WTC11 (cell line): ENCODE data around the gene ACY1. TPM values are rescaled to one million over a fixed set of nuclear protein-coding genes. Genes with fewer than 3 reads are reported as not detected.

Experiments
- ATAC-seq: fragments of 200-7000 bp; cut with Tn5 transposase; 2 replicates; pipeline ENCODE4 v1.10.0; 2021; ENCODE audit warnings: mild to moderate bottlenecking, moderate library complexity
- CTCF ChIA-PET: fragments of 300-600 bp; sonication (Branson Sonifier 250); formaldehyde crosslinking; loops from one replicate; lab custom pipeline; 2021; ENCODE audit warnings: antibody characterized with exemption; lab: Charles Lee
- POLR2A ChIA-PET: fragments of 350-600 bp; sonication (Branson Sonifier 250); formaldehyde crosslinking; loops from one replicate; lab custom pipeline; 2021; ENCODE audit warnings: antibody characterized with exemption; lab: Charles Lee
- DNase-seq: peaks from one replicate; pipeline ENCODE4 v3.0.0; 2021; ENCODE audit warnings: low spot score
- H3K27ac Mint-ChIP-seq: 2 replicates; pipeline ENCODE4 v1.8.0; 2021; ENCODE audit warnings: mixed read lengths
- H3K27me3 Mint-ChIP-seq: 2 replicates; pipeline ENCODE4 v1.8.0; 2021; ENCODE audit warnings: low read depth, mild to moderate bottlenecking, moderate library complexity, mixed read lengths
- H3K36me3 Mint-ChIP-seq: 2 replicates; pipeline ENCODE4 v1.8.0; 2021; ENCODE audit warnings: mixed read lengths
- H3K4me1 Mint-ChIP-seq: 2 replicates; pipeline ENCODE4 v1.8.0; 2022; ENCODE audit warnings: mixed read lengths
- H3K4me3 Mint-ChIP-seq: 2 replicates; pipeline ENCODE4 v1.8.0; 2021; ENCODE audit warnings: mild to moderate bottlenecking, moderate library complexity, mixed read lengths
- H3K9me3 Mint-ChIP-seq: 2 replicates; pipeline ENCODE4 v1.8.0; 2021; ENCODE audit warnings: mixed read lengths
- ATF1 ChIP-seq: sonication (generic); formaldehyde crosslinking; IDR thresholded peaks from 2 replicates; pipeline ENCODE4 v1.8.1; 2023; ENCODE audit warnings: mild to moderate bottlenecking, moderate library complexity, missing genetic modification reagents
- CBFB ChIP-seq: sonication (generic); formaldehyde crosslinking; IDR thresholded peaks from 2 replicates; pipeline ENCODE4 v1.8.1; 2022; ENCODE audit warnings: mild to moderate bottlenecking, low read depth, missing genetic modification reagents
- CDX4 ChIP-seq: fragments of 250-450 bp; sonication (Bioruptor Pico); IDR thresholded peaks from 2 replicates; pipeline ENCODE4 v1.9.0; 2021; ENCODE audit warnings: moderate library complexity, mild to moderate bottlenecking, inconsistent platforms, borderline replicate concordance
- ETV6 ChIP-seq: sonication (generic); formaldehyde crosslinking; IDR thresholded peaks from 2 replicates; pipeline ENCODE4 v1.8.1; 2022; ENCODE audit warnings: mild to moderate bottlenecking, missing genetic modification reagents
- FOXJ3 ChIP-seq: sonication (generic); formaldehyde crosslinking; IDR thresholded peaks from 2 replicates; pipeline ENCODE4 v1.9.0; 2021; ENCODE audit warnings: missing genetic modification reagents, mild to moderate bottlenecking, borderline replicate concordance
- FOXP1 ChIP-seq: sonication (generic); formaldehyde crosslinking; IDR thresholded peaks from 2 replicates; pipeline ENCODE4 v1.8.0; 2022; ENCODE audit warnings: missing genetic modification reagents, mild to moderate bottlenecking, moderate library complexity, borderline replicate concordance
- HMGA2 ChIP-seq: fragments of 250-450 bp; sonication (Bioruptor Pico); IDR thresholded peaks from 2 replicates; pipeline ENCODE4 v1.4.0; 2021; ENCODE audit warnings: mild to moderate bottlenecking, moderate library complexity
- MYBL2 ChIP-seq: sonication (generic); formaldehyde crosslinking; IDR thresholded peaks from 2 replicates; pipeline ENCODE4 v1.8.1; 2023; ENCODE audit warnings: mild to moderate bottlenecking, moderate library complexity, missing genetic modification reagents
- NR2C2 ChIP-seq: sonication (generic); formaldehyde crosslinking; IDR thresholded peaks from 2 replicates; pipeline ENCODE4 v1.8.0; 2022; ENCODE audit warnings: mild to moderate bottlenecking, missing genetic modification reagents
- NR3C1 ChIP-seq: sonication (generic); formaldehyde crosslinking; conservative IDR thresholded peaks from 2 replicates; pipeline ENCODE4 v1.8.1; 2023; ENCODE audit warnings: low read depth, mild to moderate bottlenecking, missing genetic modification reagents
- RELA ChIP-seq: sonication (generic); formaldehyde crosslinking; IDR thresholded peaks from 2 replicates; pipeline ENCODE4 v1.8.1; 2022; ENCODE audit warnings: missing genetic modification reagents, mild to moderate bottlenecking, borderline replicate concordance
- RORB ChIP-seq: fragments of 250-450 bp; sonication (Bioruptor Pico); IDR thresholded peaks from 2 replicates; pipeline ENCODE4 v1.9.0; 2021; ENCODE audit warnings: mild to moderate bottlenecking
- STAT6 ChIP-seq: sonication (generic); formaldehyde crosslinking; conservative IDR thresholded peaks from 2 replicates; pipeline ENCODE4 v1.8.1; 2023; ENCODE audit warnings: mild to moderate bottlenecking, low read depth, missing genetic modification reagents, moderate library complexity
- USF2 ChIP-seq: sonication (generic); formaldehyde crosslinking; IDR thresholded peaks from 2 replicates; pipeline ENCODE4 v1.8.1; 2023; ENCODE audit warnings: mild to moderate bottlenecking, missing genetic modification reagents, moderate library complexity
- ZNF121 ChIP-seq: sonication (generic); formaldehyde crosslinking; IDR thresholded peaks from 2 replicates; pipeline ENCODE4 v1.8.0; 2023; ENCODE audit warnings: missing genetic modification reagents
- ZNF232 ChIP-seq: sonication (generic); formaldehyde crosslinking; IDR thresholded peaks from 2 replicates; pipeline ENCODE4 v1.8.0; 2022; ENCODE audit warnings: mild to moderate bottlenecking, missing genetic modification reagents
- ZNF281 ChIP-seq: sonication (generic); formaldehyde crosslinking; IDR thresholded peaks from 2 replicates; pipeline ENCODE4 v1.8.0; 2023; ENCODE audit warnings: mild to moderate bottlenecking, missing genetic modification reagents
- ZNF396 ChIP-seq: fragments of 250-450 bp; sonication (Bioruptor Pico); IDR thresholded peaks from 2 replicates; pipeline ENCODE4 v1.8.0; 2021; ENCODE audit warnings: mild to moderate bottlenecking, moderate library complexity, borderline replicate concordance
- ZNF416 ChIP-seq: fragments of 250-450 bp; sonication (Bioruptor Pico); IDR thresholded peaks from 2 replicates; pipeline ENCODE4 v1.9.0; 2021; ENCODE audit warnings: mild to moderate bottlenecking, inconsistent platforms
- ZNF425 ChIP-seq: fragments of 250-450 bp; sonication (Bioruptor Pico); conservative IDR thresholded peaks from 2 replicates; pipeline ENCODE4 v1.9.0; 2021; ENCODE audit warnings: mild to moderate bottlenecking
- ZNF671 ChIP-seq: fragments of 250-450 bp; sonication (Bioruptor Pico); IDR thresholded peaks from 2 replicates; pipeline ENCODE4 v1.8.0; 2021; ENCODE audit warnings: mild to moderate bottlenecking
- total RNA-seq: library from RNA; stranded (reverse); gene quantifications from 3 replicates; pipeline ENCODE4 v1.2.3, GENCODE V29; 2021

The ACY1 gene
- total RNA-seq, 1 experiment from 2014 or later: 53.8 TPM

GRCh38 chr3:52014613-52015012 is 31.3 kb downstream of the ACY1 start (continued):
- no peak for TF ChIP-seq STAT6 (CRISPR knock-in tag)
- no peak for TF ChIP-seq FOXP1 (CRISPR knock-in tag)
- no peak for TF ChIP-seq ZNF416
- TF ChIP-seq NR2C2 (CRISPR knock-in tag): no peak
- no peak for TF ChIP-seq ZNF425 (CRISPR knock-in tag)
- TF ChIP-seq USF2 (CRISPR knock-in tag): no peak
- no peak for TF ChIP-seq CDX4 (CRISPR knock-in tag)
- no peak for TF ChIP-seq ETV6 (CRISPR knock-in tag)
- TF ChIP-seq HMGA2 (CRISPR knock-in tag): no peak
- TF ChIP-seq CBFB (CRISPR knock-in tag): no peak
- TF ChIP-seq FOXJ3 (CRISPR knock-in tag): no peak
- no peak for TF ChIP-seq ZNF396 (CRISPR knock-in tag)

- Mint-ChIP-seq H3K4me3 (no peak overlapping the region), H3K9me3 (no peaks in the 10 kb centered on the region), H3K27me3 (no peaks in the 10 kb centered on the region; the same call in 1 of the 2 replicates), H3K36me3 (no peaks in the 10 kb centered on the region), H3K27ac (no peak overlapping the region), H3K4me1 (peaks cover 5% of the 10 kb centered on the region; the same call in 1 of the 2 replicates)
- POLR2A ChIA-PET: no interaction called here
- DNase-seq (no peak), ATAC-seq (no peak)
- CTCF ChIA-PET: interaction anchor here (0.7 to 13.0 kb wide), 13 partner anchors 12 to 196 kb away, joined by 3 to 138 read pairs (median 7); partner anchors contain the start of genes DUSP7 and RPL29
- TF ChIP-seq NR3C1 (CRISPR knock-in tag): no peak
- TF ChIP-seq ZNF232 (CRISPR knock-in tag): no peak
- TF ChIP-seq ATF1 (CRISPR knock-in tag): no peak
- no peak for TF ChIP-seq RORB (CRISPR knock-in tag)
- no peak for TF ChIP-seq ZNF425 (CRISPR knock-in tag)
- TF ChIP-seq ETV6 (CRISPR knock-in tag): no peak
- no peak for TF ChIP-seq MYBL2 (CRISPR knock-in tag)
- TF ChIP-seq ZNF121 (CRISPR knock-in tag): no peak
- no peak for TF ChIP-seq ZNF281 (CRISPR knock-in tag)
- no peak for TF ChIP-seq ZNF671 (CRISPR knock-in tag)
- no peak for TF ChIP-seq RELA (CRISPR knock-in tag)
These were observed 32.3 kb downstream of the ACY1 start for GRCh38 chr3:52015438-52016228.
